Measurements from ENCODE around the gene MCRIP2. TPM values are rescaled to one million over a fixed set of nuclear protein-coding genes. Genes with fewer than 3 reads are reported as not detected.
A peak's percentile ranks its signal among the peaks of the same experiment; 100 is the strongest.

MCRIP2 gene
- total and polyA plus RNA-seq, 2 of the 8 experiments (the other 6 are each of a cell fraction or from before 2014, with no cell fraction given), result 45.4 to 75.5 TPM

DNA sequence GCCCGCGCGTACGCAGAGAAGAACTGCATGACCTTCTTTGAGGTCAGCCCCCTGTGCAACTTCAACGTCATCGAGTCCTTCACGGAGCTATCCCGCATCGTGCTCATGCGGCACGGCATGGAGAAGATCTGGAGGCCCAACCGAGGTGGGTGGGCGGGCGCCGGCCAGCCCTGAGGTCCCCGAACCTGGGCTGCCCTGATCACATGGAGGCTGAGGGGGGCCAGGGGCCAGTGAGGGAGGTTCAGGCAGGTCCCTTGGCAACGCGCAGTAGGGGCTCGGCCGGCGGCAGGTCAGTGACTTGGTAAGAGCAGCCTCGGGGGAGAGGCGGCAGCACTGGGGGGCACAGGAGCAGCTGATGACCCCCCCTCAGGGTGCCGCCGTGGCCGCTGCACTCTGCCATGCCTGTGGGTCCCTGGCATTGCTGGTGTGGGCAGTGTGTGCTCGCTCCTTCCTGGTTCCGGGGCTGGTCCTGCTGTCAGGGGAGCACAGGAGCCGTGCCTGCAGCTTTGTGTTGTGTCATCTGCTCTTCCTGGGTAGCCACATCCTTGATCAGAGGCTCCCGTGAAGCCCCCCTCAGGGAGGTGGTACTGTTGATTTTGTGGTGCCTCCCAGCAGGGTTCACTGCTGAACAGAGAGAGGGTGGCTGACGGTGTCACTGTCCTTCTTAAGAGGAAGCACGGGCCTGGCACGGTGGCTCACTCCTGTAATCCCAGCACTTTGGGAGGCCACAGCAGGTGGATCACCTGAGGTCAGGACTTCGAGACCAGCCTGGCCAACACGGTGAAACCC, 15.5 kb upstream of the MCRIP2 start:
- Histone ChIP-seq H3K79me1 (ENCODE audit: low read depth, low read length) (peaks cover 4% of the 10 kb centered on the region; the same call in 1 of the 2 replicates), H2AFZ (ENCODE audit: low read length) (no peak overlapping the region), H3K56ac (replicated peaks; ENCODE audit: insufficient read length, low read depth, low read length) (no peak overlapping the region), H2BK5ac (ENCODE audit: low read depth, low read length) (peak overlapping the region; percentile 44; the same call in 1 of the 2 replicates), H3K4me2 (ENCODE audit: insufficient read depth in 1 of 2, low read depth in 2 of 2, low read length in 2 of 2) (no peak overlapping the region), H3K4me3 (ENCODE audit: extremely low read depth in 1 of 4, insufficient read depth in 2 of 4, low read depth in 3 of 4, low read length in 4 of 4) (no peak overlapping the region), H3K9me3 (ENCODE audit: insufficient read depth in 2 of 2, low read depth in 1 of 2, low read length in 1 of 2) (no peaks in the 10 kb centered on the region), H3K4ac (replicated peaks; ENCODE audit: insufficient read length, low read depth, low read length) (no peak overlapping the region), H3K27me3 (replicated peaks in 1 of 4; ENCODE audit: control insufficient read depth in 3 of 4, extremely low read depth in 1 of 4, insufficient read depth in 3 of 4, low read length in 3 of 4) (no peaks in the 10 kb centered on the region), H4K91ac (replicated peaks; ENCODE audit: insufficient read length, low read length) (no peak overlapping the region), H3K79me2 (ENCODE audit: control insufficient read depth in 1 of 2, insufficient read depth in 2 of 2, low read length in 2 of 2) (no peaks in the 10 kb centered on the region), H4K5ac (ENCODE audit: insufficient read length, low read depth, low read length) (no peak overlapping the region), H3K23ac (ENCODE audit: insufficient read length) (no peak overlapping the region), H3K36me3 (ENCODE audit: control insufficient read depth in 2 of 4, insufficient read depth in 4 of 4, low read length in 3 of 4) (peaks cover 0 to 4% (median 0%) of the 10 kb centered on the region in 4 experiments; a peak in 1 of 8 replicates), H3K23me2 (ENCODE audit: low read depth, low read length) (peaks cover 1% of the 10 kb centered on the region; the same call in 1 of the 2 replicates), H2BK20ac (ENCODE audit: low read length) (no peak overlapping the region), H4K20me1 (replicated peaks in 1 of 2; ENCODE audit: control insufficient read depth in 1 of 2, insufficient read depth in 2 of 2, low read length in 2 of 2) (peaks cover 0 to 2% of the 10 kb centered on the region in 2 experiments), H2BK12ac (ENCODE audit: low read depth, low read length) (no peak overlapping the region), H3K27ac (ENCODE audit: low read depth, low read length) (no peak overlapping the region), H3K9ac (replicated peaks in 1 of 4; ENCODE audit: extremely low read depth in 1 of 4, low read depth in 3 of 4, low read length in 3 of 4) (no peak overlapping the region), H3K18ac (ENCODE audit: extremely low read depth, low read length) (no peak overlapping the region), H3K14ac (ENCODE audit: insufficient read length) (no peak overlapping the region), H3K4me1 (replicated peaks in 1 of 4; ENCODE audit: control insufficient read depth in 3 of 4, insufficient read depth in 4 of 4, low read length in 3 of 4) (peaks cover 0 to 34% (median 22%) of the 10 kb centered on the region in 4 experiments; a peak in 6 of 7 replicates), H2BK120ac (replicated peaks; ENCODE audit: low read depth, low read length) (no peak overlapping the region), H2AK5ac (ENCODE audit: low read depth, low read length) (no peak overlapping the region), H2BK15ac (ENCODE audit: low read length) (0 out of 2 replicates have a peak overlapping the region, but pooled peaks have one; percentile 46), H4K8ac (ENCODE audit: extremely low read depth, insufficient read depth, low read length) (peak overlapping the region; percentile 12; the same call in 1 of the 2 replicates)
- FAIRE-seq (no peak), DNase-seq (ENCODE audit: low read depth in 1 of 2, low spot score in 2 of 2) (no peak)
- CTCF ChIA-PET (ENCODE audit: partially characterized antibody), result interaction anchor here (0.9 to 1.8 kb wide), 3 partner anchors 10 to 86 kb away, joined by 3 to 4 read pairs (median 3); partner anchors contain the start of gene METTL26
- POLR2A ChIA-PET (ENCODE audit: partially characterized antibody), result interaction anchor here (2.5 kb wide), 1 partner anchor 10 kb away, joined by 16 read pairs; the partner anchor contains the start of gene METTL26
- WGBS, 2 experiments (ENCODE audit: extremely low coverage in 1 of 2, insufficient coverage in 1 of 2, insufficient read length in 1 of 2, insufficient replicate concordance in 2 of 2, low coverage in 1 of 2, low lambda C conversion rate in 2 of 2, missing lambda C conversion rate in 1 of 2), result 96% methylated on average over 26 of the region's 35 CpGs; no CpG with 5 or more reads in 1 of the 2 experiments
- no peak for TF ChIP-seq SP4 (IDR thresholded peaks at IDR 0.05; ENCODE audit: low read length)
- TF ChIP-seq TAF1 (IDR thresholded peaks at IDR 0.05; ENCODE audit: low read depth, low read length), result no peak
- no peak for TF ChIP-seq GABPA (IDR thresholded peaks at IDR 0.05; ENCODE audit: borderline replicate concordance, insufficient read depth, low read length)
- TF ChIP-seq BACH1 (IDR thresholded peaks at IDR 0.05; ENCODE audit: low read length), result no peak
- no peak for TF ChIP-seq EZH2 (IDR thresholded peaks at IDR 0.05; ENCODE audit: low read depth, low read length, severe bottlenecking)
- TF ChIP-seq JUND (IDR thresholded peaks at IDR 0.05; ENCODE audit: low read length), result no peak
- no peak for TF ChIP-seq MAFK (IDR thresholded peaks at IDR 0.05; ENCODE audit: low read depth, low read length)

Measured in H1 (cell line).